ENCODE data around the gene PSMB2. TPM values are rescaled to one million over a fixed set of nuclear protein-coding genes. Genes with fewer than 3 reads are reported as not detected.

The PSMB2 gene
- polyA plus RNA-seq, 2 of the 4 experiments (the other 2 are of a cell fraction): 84.6 to 88.3 TPM

- CTCF ChIA-PET: no interaction called here
- ATAC-seq (no peak), FAIRE-seq (no peak), DNase-seq (ENCODE audit: low read depth in 1 of 2, low spot score in 1 of 2) (no peak)
- TF ChIP-seq EHMT2 (IDR thresholded peaks at IDR 0.05; ENCODE audit: low read depth): no peak
- Histone ChIP-seq H3K4me3 (no peak overlapping the region), H3K9me3 (no peaks in the 10 kb centered on the region), H3K27ac (no peak overlapping the region), H3K4me2 (no peak overlapping the region), H3K4me1 (no peaks in the 10 kb centered on the region)
- POLR2A ChIA-PET: no interaction called here
- 93% methylated on average over 10 of the region's 21 CpGs for WGBS (ENCODE audit: missing lambda C conversion rate)
These were observed 53.0 kb downstream of the PSMB2 start for GRCh38 chr1:35588197-35588910.

DNA sequence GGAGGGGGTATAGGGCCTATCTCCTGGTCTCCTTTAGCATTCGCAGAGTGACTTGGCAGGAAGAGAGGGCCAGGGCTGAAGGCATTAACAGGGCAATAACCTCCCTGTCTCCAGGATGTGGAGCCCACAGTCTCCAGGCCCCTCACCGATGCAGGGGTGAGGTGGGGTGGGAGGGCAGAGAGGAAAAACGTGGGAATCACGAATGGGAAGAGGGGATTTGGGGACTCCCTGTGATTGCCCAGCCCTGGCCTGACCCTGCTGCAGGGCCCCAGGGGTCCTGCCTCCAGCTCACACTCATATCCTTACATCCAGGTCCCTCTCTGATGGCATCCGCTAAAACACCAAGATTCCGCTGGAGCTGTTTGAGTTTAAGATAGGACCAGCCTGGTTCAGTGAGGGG lies 53.6 kb downstream of the PSMB2 start:
- no peak for DNase-seq (ENCODE audit: low read depth in 1 of 2, low spot score in 1 of 2)
- POLR2A ChIA-PET: no interaction called here
- H3K27ac ChIP-seq: no peak overlapping the region
- no peak for TF ChIP-seq E2F6 (IDR thresholded peaks at IDR 0.05; ENCODE audit: borderline replicate concordance, low read depth)
- no peak for TF ChIP-seq HDAC2 (IDR thresholded peaks at IDR 0.05)
- no peak for TF ChIP-seq EHF (CRISPR knock-in tag; IDR thresholded peaks at IDR 0.05)
- no peak for TF ChIP-seq CTCF (IDR thresholded peaks at IDR 0.05)
- TF ChIP-seq, protein P1, sequence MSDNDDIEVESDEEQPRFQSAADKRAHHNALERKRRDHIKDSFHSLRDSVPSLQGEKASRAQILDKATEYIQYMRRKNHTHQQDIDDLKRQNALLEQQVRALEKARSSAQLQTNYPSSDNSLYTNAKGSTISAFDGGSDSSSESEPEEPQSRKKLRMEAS (IDR thresholded peaks at IDR 0.05): no peak
- TF ChIP-seq, protein P2, sequence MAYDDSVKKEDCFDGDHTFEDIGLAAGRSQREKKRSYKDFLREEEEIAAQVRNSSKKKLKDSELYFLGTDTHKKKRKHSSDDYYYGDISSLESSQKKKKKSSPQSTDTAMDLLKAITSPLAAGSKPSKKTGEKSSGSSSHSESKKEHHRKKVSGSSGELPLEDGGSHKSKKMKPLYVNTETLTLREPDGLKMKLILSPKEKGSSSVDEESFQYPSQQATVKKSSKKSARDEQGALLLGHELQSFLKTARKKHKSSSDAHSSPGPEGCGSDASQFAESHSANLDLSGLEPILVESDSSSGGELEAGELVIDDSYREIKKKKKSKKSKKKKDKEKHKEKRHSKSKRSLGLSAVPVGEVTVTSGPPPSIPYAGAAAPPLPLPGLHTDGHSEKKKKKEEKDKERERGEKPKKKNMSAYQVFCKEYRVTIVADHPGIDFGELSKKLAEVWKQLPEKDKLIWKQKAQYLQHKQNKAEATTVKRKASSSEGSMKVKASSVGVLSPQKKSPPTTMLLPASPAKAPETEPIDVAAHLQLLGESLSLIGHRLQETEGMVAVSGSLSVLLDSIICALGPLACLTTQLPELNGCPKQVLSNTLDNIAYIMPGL (CRISPR knock-in tag; IDR thresholded peaks at IDR 0.05; ENCODE audit: borderline replicate concordance): no peak
- TF ChIP-seq GATA3 (IDR thresholded peaks at IDR 0.05; ENCODE audit: borderline replicate concordance): no peak
- no peak for TF ChIP-seq EP300 (IDR thresholded peaks at IDR 0.05)
- TF ChIP-seq RFX5 (IDR thresholded peaks at IDR 0.05): no peak
- TF ChIP-seq HOXB13 (CRISPR knock-in tag; IDR thresholded peaks at IDR 0.05; ENCODE audit: low read depth): no peak
- no peak for TF ChIP-seq CHD4 (IDR thresholded peaks at IDR 0.05; ENCODE audit: borderline replicate concordance)
- no peak for TF ChIP-seq JUNB (IDR thresholded peaks at IDR 0.05)
- no peak for TF ChIP-seq POLR2AphosphoS2 (conservative IDR thresholded peaks at IDR 0.05; ENCODE audit: low read length)
- no peak for TF ChIP-seq FOSB (CRISPR knock-in tag; IDR thresholded peaks at IDR 0.05)
- no peak for TF ChIP-seq HOXB5 (CRISPR knock-in tag; IDR thresholded peaks at IDR 0.05)
- no peak for TF ChIP-seq ZSCAN20 (CRISPR knock-in tag; IDR thresholded peaks at IDR 0.05)
- no peak for TF ChIP-seq ZNF302 (CRISPR knock-in tag; IDR thresholded peaks at IDR 0.05)
- TF ChIP-seq, protein P3, sequence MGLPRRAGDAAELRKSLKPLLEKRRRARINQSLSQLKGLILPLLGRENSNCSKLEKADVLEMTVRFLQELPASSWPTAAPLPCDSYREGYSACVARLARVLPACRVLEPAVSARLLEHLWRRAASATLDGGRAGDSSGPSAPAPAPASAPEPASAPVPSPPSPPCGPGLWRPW (IDR thresholded peaks at IDR 0.05): no peak
- no peaks in the 10 kb centered on the region for H3K4me1 ChIP-seq
- CTCF ChIA-PET: no interaction called here
- whole genome bisulfite sequencing (ENCODE audit: missing lambda C conversion rate): 84% methylated on average over 5 of the region's 6 CpGs
- no peak overlapping the region for H3K4me2 ChIP-seq
- H3K4me3 ChIP-seq: no peak overlapping the region
- no peaks in the 10 kb centered on the region for H3K9me3 ChIP-seq
- ATAC-seq: no peak
- no peak for FAIRE-seq

- Histone ChIP-seq H3K4me1 (no peaks in the 10 kb centered on the region), H3K27ac (no peak overlapping the region), H3K9me3 (no peaks in the 10 kb centered on the region), H3K4me2 (no peak overlapping the region), H3K4me3 (no peak overlapping the region)
- DNase-seq (ENCODE audit: low read depth in 1 of 2, low spot score in 1 of 2) (no peak), FAIRE-seq (no peak), ATAC-seq (no peak)
- ChIA-PET POLR2A (no interaction called here), CTCF (interaction anchor here (1.2 kb wide), 1 partner anchor 141 kb away, joined by 6 read pairs; no protein-coding TSS in a partner anchor)
- 90% methylated on average over 7 of the region's 7 CpGs for WGBS (ENCODE audit: missing lambda C conversion rate)
- TF ChIP-seq FOSL2 (IDR thresholded peaks at IDR 0.05) (no peak), FOSL2 (CRISPR knock-in tag; IDR thresholded peaks at IDR 0.05) (no peak), HOXA7 (CRISPR knock-in tag; IDR thresholded peaks at IDR 0.05) (no peak), HOXB13 (CRISPR knock-in tag; IDR thresholded peaks at IDR 0.05; ENCODE audit: low read depth) (no peak), RCOR1 (IDR thresholded peaks at IDR 0.05; ENCODE audit: low read depth, low read length) (no peak), CBX8 (IDR thresholded peaks at IDR 0.05) (no peak)
- TF ChIP-seq, protein P4, sequence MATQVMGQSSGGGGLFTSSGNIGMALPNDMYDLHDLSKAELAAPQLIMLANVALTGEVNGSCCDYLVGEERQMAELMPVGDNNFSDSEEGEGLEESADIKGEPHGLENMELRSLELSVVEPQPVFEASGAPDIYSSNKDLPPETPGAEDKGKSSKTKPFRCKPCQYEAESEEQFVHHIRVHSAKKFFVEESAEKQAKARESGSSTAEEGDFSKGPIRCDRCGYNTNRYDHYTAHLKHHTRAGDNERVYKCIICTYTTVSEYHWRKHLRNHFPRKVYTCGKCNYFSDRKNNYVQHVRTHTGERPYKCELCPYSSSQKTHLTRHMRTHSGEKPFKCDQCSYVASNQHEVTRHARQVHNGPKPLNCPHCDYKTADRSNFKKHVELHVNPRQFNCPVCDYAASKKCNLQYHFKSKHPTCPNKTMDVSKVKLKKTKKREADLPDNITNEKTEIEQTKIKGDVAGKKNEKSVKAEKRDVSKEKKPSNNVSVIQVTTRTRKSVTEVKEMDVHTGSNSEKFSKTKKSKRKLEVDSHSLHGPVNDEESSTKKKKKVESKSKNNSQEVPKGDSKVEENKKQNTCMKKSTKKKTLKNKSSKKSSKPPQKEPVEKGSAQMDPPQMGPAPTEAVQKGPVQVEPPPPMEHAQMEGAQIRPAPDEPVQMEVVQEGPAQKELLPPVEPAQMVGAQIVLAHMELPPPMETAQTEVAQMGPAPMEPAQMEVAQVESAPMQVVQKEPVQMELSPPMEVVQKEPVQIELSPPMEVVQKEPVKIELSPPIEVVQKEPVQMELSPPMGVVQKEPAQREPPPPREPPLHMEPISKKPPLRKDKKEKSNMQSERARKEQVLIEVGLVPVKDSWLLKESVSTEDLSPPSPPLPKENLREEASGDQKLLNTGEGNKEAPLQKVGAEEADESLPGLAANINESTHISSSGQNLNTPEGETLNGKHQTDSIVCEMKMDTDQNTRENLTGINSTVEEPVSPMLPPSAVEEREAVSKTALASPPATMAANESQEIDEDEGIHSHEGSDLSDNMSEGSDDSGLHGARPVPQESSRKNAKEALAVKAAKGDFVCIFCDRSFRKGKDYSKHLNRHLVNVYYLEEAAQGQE (IDR thresholded peaks at IDR 0.05): no peak
- TF ChIP-seq, protein P2 (CRISPR knock-in tag; IDR thresholded peaks at IDR 0.05; ENCODE audit: borderline replicate concordance): no peak
These were observed 54.5 kb downstream of the PSMB2 start for GRCh38 chr1:35586808-35587207.
